ENCODE measurements around the gene CRPPA. TPM values are rescaled to one million over a fixed set of nuclear protein-coding genes. Genes with fewer than 3 reads are reported as not detected.

Gene CRPPA
- total and polyA plus RNA-seq, 2 of the 13 experiments (the other 11 are each of a cell fraction or from before 2014, with no cell fraction given): 0.16 to 1.3 TPM

DNA sequence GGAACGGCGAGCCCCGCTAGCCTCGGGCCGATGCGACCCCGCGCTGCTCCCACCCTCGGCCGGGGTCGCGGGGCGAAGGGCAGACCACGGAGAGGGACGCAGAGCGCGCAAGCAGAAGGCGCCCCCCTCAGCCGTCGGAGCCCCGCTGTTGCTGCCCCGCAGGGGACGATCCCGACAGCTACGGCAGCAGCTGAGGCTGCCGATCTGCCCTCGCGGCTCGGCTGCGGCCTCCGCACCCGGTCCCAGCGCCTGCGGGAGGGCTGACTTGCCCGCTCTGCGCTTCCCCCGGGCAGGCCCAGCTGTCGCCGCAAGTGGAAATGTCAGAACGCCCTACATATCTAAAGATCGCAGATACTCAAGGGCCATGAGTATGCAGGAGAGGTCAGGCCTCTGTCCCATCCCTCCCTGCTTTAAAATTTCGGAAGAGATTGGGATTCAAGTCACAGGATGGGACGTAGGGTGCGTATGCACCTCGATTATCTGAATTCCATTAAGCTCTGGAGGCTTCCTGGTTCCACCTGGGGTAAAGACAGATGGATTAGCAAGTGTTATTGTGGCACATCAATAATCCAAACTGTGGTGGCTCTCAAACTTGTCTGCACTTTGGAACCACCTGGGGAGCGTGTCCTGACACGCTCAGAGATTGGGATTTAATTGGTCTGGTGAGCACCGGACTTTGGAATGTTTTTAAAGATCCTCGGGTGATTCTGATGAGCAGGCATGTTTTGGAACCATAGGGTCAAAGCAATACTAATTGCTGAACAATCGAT is at the start of gene CRPPA (continued):
- peak; percentile 6; the same call in 1 of the 2 replicates for TF ChIP-seq EED (CRISPR knock-in tag; IDR thresholded peaks at IDR 0.05)
- TF ChIP-seq ZNF670 (CRISPR knock-in tag; IDR thresholded peaks at IDR 0.05; ENCODE audit: borderline replicate concordance): no peak
- no peak for TF ChIP-seq REL (CRISPR knock-in tag; conservative IDR thresholded peaks at IDR 0.05)
- TF ChIP-seq, protein P1, sequence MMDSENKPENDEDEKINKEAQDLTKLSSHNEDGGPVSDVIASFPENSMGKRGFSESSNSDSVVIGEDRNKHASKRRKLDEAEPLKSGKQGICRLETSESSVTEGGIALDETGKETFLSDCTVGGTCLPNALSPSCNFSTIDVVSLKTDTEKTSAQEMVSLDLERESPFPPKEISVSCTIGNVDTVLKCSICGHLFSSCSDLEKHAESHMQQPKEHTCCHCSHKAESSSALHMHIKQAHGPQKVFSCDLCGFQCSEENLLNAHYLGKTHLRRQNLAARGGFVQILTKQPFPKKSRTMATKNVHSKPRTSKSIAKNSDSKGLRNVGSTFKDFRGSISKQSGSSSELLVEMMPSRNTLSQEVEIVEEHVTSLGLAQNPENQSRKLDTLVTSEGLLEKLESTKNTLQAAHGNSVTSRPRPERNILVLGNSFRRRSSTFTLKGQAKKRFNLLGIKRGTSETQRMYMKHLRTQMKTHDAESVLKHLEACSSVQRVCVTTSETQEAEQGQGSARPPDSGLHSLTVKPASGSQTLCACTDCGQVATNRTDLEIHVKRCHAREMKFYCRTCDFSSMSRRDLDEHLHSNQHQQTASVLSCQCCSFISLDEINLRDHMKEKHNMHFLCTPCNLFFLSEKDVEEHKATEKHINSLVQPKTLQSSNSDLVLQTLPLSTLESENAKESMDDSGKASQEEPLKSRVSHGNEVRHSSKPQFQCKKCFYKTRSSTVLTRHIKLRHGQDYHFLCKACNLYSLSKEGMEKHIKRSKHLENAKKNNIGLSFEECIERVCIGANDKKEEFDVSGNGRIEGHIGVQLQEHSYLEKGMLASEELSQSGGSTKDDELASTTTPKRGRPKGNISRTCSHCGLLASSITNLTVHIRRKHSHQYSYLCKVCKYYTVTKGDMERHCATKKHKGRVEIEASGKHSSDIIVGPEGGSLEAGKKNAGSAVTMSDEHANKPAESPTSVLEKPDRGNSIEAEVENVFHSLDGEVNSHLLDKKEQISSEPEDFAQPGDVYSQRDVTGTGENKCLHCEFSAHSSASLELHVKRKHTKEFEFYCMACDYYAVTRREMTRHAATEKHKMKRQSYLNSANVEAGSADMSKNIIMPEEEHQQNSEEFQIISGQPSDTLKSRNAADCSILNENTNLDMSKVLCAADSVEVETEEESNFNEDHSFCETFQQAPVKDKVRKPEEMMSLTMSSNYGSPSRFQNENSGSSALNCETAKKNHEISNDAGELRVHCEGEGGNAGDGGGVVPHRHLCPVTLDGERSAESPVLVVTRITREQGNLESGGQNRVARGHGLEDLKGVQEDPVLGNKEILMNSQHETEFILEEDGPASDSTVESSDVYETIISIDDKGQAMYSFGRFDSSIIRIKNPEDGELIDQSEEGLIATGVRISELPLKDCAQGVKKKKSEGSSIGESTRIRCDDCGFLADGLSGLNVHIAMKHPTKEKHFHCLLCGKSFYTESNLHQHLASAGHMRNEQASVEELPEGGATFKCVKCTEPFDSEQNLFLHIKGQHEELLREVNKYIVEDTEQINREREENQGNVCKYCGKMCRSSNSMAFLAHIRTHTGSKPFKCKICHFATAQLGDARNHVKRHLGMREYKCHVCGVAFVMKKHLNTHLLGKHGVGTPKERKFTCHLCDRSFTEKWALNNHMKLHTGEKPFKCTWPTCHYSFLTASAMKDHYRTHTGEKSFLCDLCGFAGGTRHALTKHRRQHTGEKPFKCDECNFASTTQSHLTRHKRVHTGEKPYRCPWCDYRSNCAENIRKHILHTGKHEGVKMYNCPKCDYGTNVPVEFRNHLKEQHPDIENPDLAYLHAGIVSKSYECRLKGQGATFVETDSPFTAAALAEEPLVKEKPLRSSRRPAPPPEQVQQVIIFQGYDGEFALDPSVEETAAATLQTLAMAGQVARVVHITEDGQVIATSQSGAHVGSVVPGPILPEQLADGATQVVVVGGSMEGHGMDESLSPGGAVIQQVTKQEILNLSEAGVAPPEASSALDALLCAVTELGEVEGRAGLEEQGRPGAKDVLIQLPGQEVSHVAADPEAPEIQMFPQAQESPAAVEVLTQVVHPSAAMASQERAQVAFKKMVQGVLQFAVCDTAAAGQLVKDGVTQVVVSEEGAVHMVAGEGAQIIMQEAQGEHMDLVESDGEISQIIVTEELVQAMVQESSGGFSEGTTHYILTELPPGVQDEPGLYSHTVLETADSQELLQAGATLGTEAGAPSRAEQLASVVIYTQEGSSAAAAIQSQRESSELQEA (CRISPR knock-in tag; IDR thresholded peaks at IDR 0.05; ENCODE audit: not compliant biosample characterization): no peak
- TF ChIP-seq ZNF782 (CRISPR knock-in tag; IDR thresholded peaks at IDR 0.05; ENCODE audit: borderline replicate concordance): no peak
- TF ChIP-seq GATAD2A (CRISPR knock-in tag; IDR thresholded peaks at IDR 0.05): no peak
- TF ChIP-seq ZNF883 (CRISPR knock-in tag; IDR thresholded peaks at IDR 0.05; ENCODE audit: not compliant biosample characterization): no peak
- no peak for TF ChIP-seq ATM (IDR thresholded peaks at IDR 0.05; ENCODE audit: borderline replicate concordance)
- no peak for TF ChIP-seq LCORL (IDR thresholded peaks at IDR 0.05)
- peak; percentile 15; the same call in 1 of the 2 replicates for TF ChIP-seq LCORL (CRISPR knock-in tag; IDR thresholded peaks at IDR 0.05)
- peak; percentile 7; the same call in 1 of the 2 replicates for TF ChIP-seq SALL1 (CRISPR knock-in tag; IDR thresholded peaks at IDR 0.05)
- TF ChIP-seq BHLHE40 (IDR thresholded peaks at IDR 0.05; ENCODE audit: low read length): no peak
- no peak for TF ChIP-seq ATF1 (CRISPR knock-in tag; IDR thresholded peaks at IDR 0.05)
- TF ChIP-seq, protein P2, sequence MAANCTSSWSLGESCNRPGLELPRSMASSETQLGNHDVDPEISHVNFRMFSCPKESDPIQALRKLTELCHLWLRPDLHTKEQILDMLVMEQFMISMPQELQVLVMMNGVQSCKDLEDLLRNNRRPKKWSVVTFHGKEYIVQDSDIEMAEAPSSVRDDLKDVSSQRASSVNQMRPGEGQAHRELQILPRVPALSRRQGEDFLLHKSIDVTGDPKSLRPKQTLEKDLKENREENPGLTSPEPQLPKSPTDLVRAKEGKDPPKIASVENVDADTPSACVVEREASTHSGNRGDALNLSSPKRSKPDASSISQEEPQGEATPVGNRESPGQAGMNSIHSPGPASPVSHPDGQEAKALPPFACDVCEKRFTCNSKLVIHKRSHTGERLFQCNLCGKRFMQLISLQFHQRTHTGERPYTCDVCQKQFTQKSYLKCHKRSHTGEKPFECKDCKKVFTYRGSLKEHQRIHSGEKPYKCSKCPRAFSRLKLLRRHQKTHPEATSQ (CRISPR knock-in tag; IDR thresholded peaks at IDR 0.05; ENCODE audit: borderline replicate concordance): peak; percentile 43; the same call in 1 of the 2 replicates
- TF ChIP-seq ZNF33B (CRISPR knock-in tag; IDR thresholded peaks at IDR 0.05): no peak
- TF ChIP-seq RNF2 (conservative IDR thresholded peaks at IDR 0.05; ENCODE audit: low read depth): no peak; the same call in 1 of the 2 replicates
- no peak for TF ChIP-seq ZNF660 (CRISPR knock-in tag; IDR thresholded peaks at IDR 0.05; ENCODE audit: borderline replicate concordance, low read depth)
- TF ChIP-seq ZNF432 (CRISPR knock-in tag; IDR thresholded peaks at IDR 0.05; ENCODE audit: borderline replicate concordance): no peak
- no peak for TF ChIP-seq SRY (CRISPR knock-in tag; IDR thresholded peaks at IDR 0.05)
- TF ChIP-seq, protein P3, sequence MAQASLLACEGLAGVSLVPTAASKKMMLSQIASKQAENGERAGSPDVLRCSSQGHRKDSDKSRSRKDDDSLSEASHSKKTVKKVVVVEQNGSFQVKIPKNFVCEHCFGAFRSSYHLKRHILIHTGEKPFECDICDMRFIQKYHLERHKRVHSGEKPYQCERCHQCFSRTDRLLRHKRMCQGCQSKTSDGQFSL (CRISPR knock-in tag; IDR thresholded peaks at IDR 0.05): no peak
- TF ChIP-seq, protein P4, sequence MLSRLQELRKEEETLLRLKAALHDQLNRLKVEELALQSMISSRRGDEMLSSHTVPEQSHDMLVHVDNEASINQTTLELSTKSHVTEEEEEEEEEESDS (CRISPR knock-in tag; IDR thresholded peaks at IDR 0.05; ENCODE audit: borderline replicate concordance): 0 out of 2 replicates have a peak, but pooled peaks have one; percentile 32
